Measurements from ENCODE around the gene NFIC.

NFIC gene

DNA sequence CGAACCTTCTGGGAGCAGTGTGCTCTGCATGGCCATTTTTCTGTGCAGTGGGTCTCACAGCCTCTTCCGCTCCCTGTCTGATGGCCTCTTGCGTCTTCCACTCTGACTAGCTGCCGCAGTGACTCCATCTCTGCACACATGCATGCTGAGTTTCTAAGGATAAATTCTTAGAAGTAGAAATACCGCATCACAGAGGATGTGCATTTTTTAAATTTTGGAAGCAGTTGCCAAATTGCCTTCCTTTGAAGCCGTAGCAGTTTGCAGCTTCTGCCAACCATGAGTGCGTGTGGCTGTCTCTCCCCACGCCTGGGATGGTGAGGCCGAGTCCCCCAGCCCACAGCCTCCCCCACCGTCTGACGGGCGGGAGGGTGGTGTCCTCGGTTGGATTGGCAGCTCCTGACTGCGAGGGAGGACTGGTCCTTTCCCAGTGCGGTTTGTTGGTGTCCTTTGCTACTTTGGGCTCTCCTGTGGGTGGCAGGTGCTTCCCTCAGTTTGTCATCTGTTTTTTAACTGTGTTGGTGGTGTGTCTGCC lies 149.6 kb downstream of the NFIC start:
- DNase-seq (ENCODE audit: low read depth), result no peak
- TF ChIP-seq, protein P1, sequence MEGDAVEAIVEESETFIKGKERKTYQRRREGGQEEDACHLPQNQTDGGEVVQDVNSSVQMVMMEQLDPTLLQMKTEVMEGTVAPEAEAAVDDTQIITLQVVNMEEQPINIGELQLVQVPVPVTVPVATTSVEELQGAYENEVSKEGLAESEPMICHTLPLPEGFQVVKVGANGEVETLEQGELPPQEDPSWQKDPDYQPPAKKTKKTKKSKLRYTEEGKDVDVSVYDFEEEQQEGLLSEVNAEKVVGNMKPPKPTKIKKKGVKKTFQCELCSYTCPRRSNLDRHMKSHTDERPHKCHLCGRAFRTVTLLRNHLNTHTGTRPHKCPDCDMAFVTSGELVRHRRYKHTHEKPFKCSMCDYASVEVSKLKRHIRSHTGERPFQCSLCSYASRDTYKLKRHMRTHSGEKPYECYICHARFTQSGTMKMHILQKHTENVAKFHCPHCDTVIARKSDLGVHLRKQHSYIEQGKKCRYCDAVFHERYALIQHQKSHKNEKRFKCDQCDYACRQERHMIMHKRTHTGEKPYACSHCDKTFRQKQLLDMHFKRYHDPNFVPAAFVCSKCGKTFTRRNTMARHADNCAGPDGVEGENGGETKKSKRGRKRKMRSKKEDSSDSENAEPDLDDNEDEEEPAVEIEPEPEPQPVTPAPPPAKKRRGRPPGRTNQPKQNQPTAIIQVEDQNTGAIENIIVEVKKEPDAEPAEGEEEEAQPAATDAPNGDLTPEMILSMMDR (IDR thresholded peaks at IDR 0.05; ENCODE audit: insufficient read depth, low read depth, low read length, missing control alignments), result no peak
- H3K4me3 ChIP-seq (ENCODE audit: low read length), result no peak overlapping the region

DNA sequence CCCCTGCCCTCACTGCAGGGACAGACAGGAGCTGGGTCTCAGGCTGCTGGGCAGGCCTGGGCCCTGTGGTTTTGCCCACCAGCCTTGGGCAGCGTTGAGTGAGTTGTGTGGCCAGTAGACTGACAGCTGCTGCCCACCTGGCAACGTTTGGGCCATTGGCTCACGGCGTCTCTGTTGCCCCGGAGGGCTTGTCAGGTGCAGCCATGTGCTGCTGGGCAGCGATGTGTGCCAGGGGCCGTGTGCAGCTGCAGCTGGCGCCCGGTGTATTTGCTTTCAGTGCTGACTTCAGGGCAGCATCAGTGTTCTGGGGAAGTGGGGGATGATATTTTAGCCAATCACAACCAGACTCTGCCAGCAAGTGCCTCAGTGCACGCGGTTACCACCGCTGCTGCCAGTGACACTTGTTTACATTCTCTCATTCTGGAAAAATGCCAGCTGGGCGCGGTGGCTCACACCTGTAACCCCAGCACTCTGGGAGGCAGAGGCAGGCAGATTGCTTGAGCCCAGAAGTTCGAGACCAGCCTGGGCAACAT lies 150.4 kb downstream of the NFIC start:
- TF ChIP-seq, protein P1 (IDR thresholded peaks at IDR 0.05; ENCODE audit: insufficient read depth, low read depth, low read length, missing control alignments), result no peak
- DNase-seq (ENCODE audit: low read depth), result peak; percentile 51

DNA sequence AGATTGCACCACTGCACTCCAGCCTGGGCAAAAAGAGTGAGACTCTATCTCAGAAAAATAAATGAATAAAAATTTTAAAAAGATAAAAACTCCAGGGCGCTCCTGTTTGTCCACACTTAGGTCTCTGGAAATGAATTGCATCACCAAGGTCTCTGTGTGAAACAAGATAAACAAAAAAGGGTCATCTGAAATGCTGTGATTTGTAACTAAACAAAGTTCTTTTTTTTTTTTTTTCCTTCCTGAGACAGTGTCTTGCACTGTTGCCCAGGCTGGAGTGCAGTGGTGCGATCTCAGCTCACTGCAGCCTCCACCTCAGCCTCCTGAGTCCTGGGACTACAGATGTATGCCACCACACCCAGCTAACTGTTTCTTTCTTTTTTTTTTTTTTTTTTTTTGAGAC lies 151.3 kb downstream of the NFIC start:
- TF ChIP-seq, protein P1 (IDR thresholded peaks at IDR 0.05; ENCODE audit: insufficient read depth, low read depth, low read length, missing control alignments), result no peak
- H3K4me3 ChIP-seq (ENCODE audit: low read length), result no peak overlapping the region
- DNase-seq (ENCODE audit: low read depth), result no peak

More for the DNA sequence above, 150.4 kb downstream of the NFIC start:
- H3K4me3 ChIP-seq (ENCODE audit: low read length), result no peak overlapping the region

DNA sequence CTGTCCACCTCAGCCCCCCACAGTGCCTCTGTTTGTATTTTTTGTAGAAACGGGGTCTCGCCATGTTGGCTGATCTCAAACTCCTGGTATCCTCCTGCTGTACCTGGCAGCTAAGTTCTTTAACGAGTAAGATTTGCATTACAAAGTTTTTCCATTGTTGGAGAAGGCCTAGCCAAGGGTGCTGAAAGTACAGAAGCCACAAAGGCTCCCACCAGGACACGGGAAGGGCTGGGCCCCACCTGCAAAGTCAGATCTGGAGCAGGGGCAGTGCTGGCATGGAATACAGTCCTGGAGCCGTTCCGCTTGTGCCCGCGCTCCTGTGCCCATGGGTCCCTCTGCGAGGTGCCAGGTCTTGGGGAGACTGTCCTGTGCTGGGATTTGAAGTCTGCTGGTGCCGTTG lies 151.9 kb downstream of the NFIC start:
- DNase-seq (ENCODE audit: low read depth), result no peak
- TF ChIP-seq, protein P1 (IDR thresholded peaks at IDR 0.05; ENCODE audit: insufficient read depth, low read depth, low read length, missing control alignments), result no peak
- H3K4me3 ChIP-seq (ENCODE audit: low read length), result no peak overlapping the region

DNA sequence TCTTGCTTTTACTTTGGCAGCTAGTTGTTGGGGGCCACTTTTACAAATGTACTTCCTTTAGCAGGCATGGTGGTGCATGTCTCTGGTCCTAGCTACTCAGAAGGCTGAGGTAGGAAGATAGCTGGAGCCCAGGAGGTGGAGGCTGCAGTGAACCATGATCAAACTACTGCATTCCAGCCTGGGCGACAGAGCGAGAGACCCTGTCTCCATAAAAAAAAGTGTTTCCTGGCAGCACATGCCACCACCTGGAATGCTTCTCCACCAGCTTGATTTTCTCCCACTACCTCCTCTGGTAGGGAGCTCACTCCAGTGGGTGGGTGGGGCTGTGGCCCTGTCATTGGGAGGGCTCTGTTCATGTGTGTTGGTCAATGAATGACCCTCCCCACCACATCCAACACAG lies 152.3 kb downstream of the NFIC start:
- TF ChIP-seq, protein P1 (IDR thresholded peaks at IDR 0.05; ENCODE audit: insufficient read depth, low read depth, low read length, missing control alignments), result no peak
- no peak overlapping the region for H3K4me3 ChIP-seq (ENCODE audit: low read length)
- no peak for DNase-seq (ENCODE audit: low read depth)

Data from epithelial cell of esophagus (primary cell).